ENCODE data around the gene GALK1.

GALK1 gene

DNA sequence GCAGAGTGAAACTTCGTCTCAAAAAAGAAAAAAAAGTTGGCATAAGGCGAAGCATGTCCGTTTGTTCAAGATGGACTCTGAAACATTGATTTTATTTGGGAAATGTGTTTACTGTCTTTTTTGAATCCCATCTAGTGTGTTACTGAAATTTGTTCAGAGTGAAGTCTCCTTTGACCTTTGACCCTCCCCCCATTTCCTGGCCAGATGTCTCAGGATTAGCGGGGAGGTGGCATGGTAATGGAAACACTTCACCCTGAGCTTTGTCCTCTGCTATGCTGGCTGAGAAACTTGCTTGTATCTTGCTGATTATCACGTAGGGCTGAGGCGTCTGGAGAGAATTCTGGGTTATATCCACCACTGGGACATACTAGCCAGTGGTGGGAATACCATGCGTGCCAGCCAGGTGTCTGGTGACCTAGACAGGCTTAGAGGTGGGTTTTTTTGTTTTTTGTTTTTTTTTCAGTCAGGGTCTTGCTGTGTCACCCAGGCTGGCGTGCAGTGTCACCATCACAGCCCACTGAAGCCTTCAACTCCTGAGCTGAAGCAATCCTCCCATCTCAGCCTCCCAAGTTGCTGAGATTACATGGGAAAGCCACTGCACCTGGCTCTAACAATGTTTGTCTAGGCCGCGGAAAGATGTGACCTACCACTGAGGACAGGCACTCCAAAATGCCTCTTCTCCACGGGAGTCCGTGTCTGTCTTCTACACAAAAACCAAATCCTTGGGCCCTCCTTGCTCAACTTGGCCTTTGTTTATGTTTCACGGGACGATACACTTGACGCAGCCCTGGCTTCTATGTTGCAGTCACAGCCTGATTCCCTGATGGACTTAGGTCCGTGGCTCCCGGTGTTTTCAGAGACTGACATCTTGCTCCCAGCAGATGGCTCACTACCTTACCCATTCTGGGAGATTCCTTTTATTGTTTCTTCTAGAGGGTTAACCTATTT lies 6.6 kb upstream of the GALK1 start:
- Histone ChIP-seq H3K9me3 (ENCODE audit: control insufficient read depth, insufficient read depth, low read length) (no peaks in the 10 kb centered on the region), H3K36me3 (ENCODE audit: control insufficient read depth, low read length) (peaks cover 11% of the 10 kb centered on the region), H3K9me2 (replicated peaks; ENCODE audit: control insufficient read depth, low read length) (no peaks in the 10 kb centered on the region), H3K4me3 (ENCODE audit: low read length) (no peak overlapping the region), H3K27me3 (ENCODE audit: control insufficient read depth, low read length) (no peaks in the 10 kb centered on the region), H3K27ac (ENCODE audit: low read depth, low read length) (no peak overlapping the region), H3K4me2 (ENCODE audit: low read length) (no peak overlapping the region), H4K20me1 (ENCODE audit: control insufficient read depth, insufficient read depth, low read depth, low read length) (peaks cover 3% of the 10 kb centered on the region; the same call in 1 of the 2 replicates), H3K4me1 (ENCODE audit: control insufficient read depth, low read length) (peaks cover 1% of the 10 kb centered on the region; the same call in 1 of the 2 replicates), H3F3A (ENCODE audit: control insufficient read depth, insufficient read depth) (peaks cover 16% of the 10 kb centered on the region), H3K79me2 (ENCODE audit: control insufficient read depth, low read length) (no peaks in the 10 kb centered on the region)
- TF ChIP-seq CTCF (IDR thresholded peaks at IDR 0.05; ENCODE audit: low read depth, low read length, poor library complexity, severe bottlenecking), result no peak
- TF ChIP-seq EZH2phosphoT487 (IDR thresholded peaks at IDR 0.05; ENCODE audit: borderline replicate concordance, low read length), result no peak

DNA sequence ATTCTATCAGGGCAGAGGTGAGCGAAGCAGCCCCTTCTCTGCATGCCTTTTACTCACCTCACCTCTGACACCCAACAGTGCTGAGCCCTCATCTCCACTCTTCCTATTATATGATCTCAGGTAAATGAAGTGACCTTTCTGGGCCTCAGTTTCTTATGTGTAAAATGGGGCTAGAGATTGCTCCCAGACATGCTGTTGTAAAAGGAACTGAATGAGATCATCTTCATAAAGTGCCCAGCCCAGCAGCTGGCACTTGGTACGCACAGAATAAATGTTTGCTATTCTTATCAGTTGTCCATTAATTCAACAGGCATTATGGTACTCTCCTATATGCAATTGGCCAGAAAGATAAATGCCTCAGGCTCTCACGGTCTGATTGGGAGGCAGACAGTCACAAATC lies 4.5 kb upstream of the GALK1 start:
- no peak overlapping the region for H3K27ac ChIP-seq (ENCODE audit: low read depth, low read length)
- no peaks in the 10 kb centered on the region for H4K20me1 ChIP-seq (ENCODE audit: control insufficient read depth, insufficient read depth, low read depth, low read length)
- peaks cover 3% of the 10 kb centered on the region; the same call in 1 of the 2 replicates for H3K27me3 ChIP-seq (ENCODE audit: control insufficient read depth, low read length)
- TF ChIP-seq EZH2phosphoT487 (IDR thresholded peaks at IDR 0.05; ENCODE audit: borderline replicate concordance, low read length), result no peak
- no peak for TF ChIP-seq CTCF (IDR thresholded peaks at IDR 0.05; ENCODE audit: low read depth, low read length, poor library complexity, severe bottlenecking)
- H3K4me2 ChIP-seq (ENCODE audit: low read length), result no peak overlapping the region
- H3K9me3 ChIP-seq (ENCODE audit: control insufficient read depth, insufficient read depth, low read length), result no peaks in the 10 kb centered on the region
- H3K36me3 ChIP-seq (ENCODE audit: control insufficient read depth, low read length), result no peaks in the 10 kb centered on the region
- no peaks in the 10 kb centered on the region for H3K79me2 ChIP-seq (ENCODE audit: control insufficient read depth, low read length)
- no peaks in the 10 kb centered on the region for H3F3A ChIP-seq (ENCODE audit: control insufficient read depth, insufficient read depth)
- H3K4me1 ChIP-seq (ENCODE audit: control insufficient read depth, low read length), result peaks cover 8% of the 10 kb centered on the region
- H3K9me2 ChIP-seq (replicated peaks; ENCODE audit: control insufficient read depth, low read length), result no peaks in the 10 kb centered on the region
- H3K4me3 ChIP-seq (ENCODE audit: low read length), result no peak overlapping the region

- Histone ChIP-seq H3K4me3 (ENCODE audit: low read length) (no peak overlapping the region), H3K27ac (ENCODE audit: low read depth, low read length) (no peak overlapping the region), H4K20me1 (ENCODE audit: control insufficient read depth, insufficient read depth, low read depth, low read length) (no peaks in the 10 kb centered on the region), H3K9me2 (replicated peaks; ENCODE audit: control insufficient read depth, low read length) (no peaks in the 10 kb centered on the region), H3K9me3 (ENCODE audit: control insufficient read depth, insufficient read depth, low read length) (no peaks in the 10 kb centered on the region), H3K36me3 (ENCODE audit: control insufficient read depth, low read length) (peaks cover 3% of the 10 kb centered on the region; the same call in 1 of the 2 replicates), H3K27me3 (ENCODE audit: control insufficient read depth, low read length) (peaks cover 3% of the 10 kb centered on the region; the same call in 1 of the 2 replicates), H3K79me2 (ENCODE audit: control insufficient read depth, low read length) (peaks cover 10% of the 10 kb centered on the region), H3F3A (ENCODE audit: control insufficient read depth, insufficient read depth) (no peaks in the 10 kb centered on the region), H3K4me1 (ENCODE audit: control insufficient read depth, low read length) (peaks cover 22% of the 10 kb centered on the region), H3K4me2 (ENCODE audit: low read length) (no peak overlapping the region)
- TF ChIP-seq CTCF (IDR thresholded peaks at IDR 0.05; ENCODE audit: low read depth, low read length, poor library complexity, severe bottlenecking), result no peak
- TF ChIP-seq EZH2phosphoT487 (IDR thresholded peaks at IDR 0.05; ENCODE audit: borderline replicate concordance, low read length), result no peak
Observed at GRCh38 chr17:75767881-75768280, 2.9 kb upstream of the GALK1 start.

Data from DOHH2 (cell line).